K562 (cell line): ENCODE results near the gene CPSF2. TPM values are rescaled to one million over a fixed set of nuclear protein-coding genes. Genes with fewer than 3 reads are reported as not detected.

Source experiments
- CEBPB ChIP-seq: fragments of 450-650 bp; IDR thresholded peaks from 2 replicates; pipeline ENCODE4 v1.6.1; 2016; ENCODE audit warnings: missing genetic modification characterization, missing compliant biosample characterization
- EP300 ChIP-seq: IDR thresholded peaks from 2 replicates; pipeline ENCODE4 v1.6.1; 2012; ENCODE audit warnings: low read length, improper control_type of control experiment
- FOXK1 ChIP-seq: sonication (generic); formaldehyde crosslinking; IDR thresholded peaks from 2 replicates; pipeline ENCODE4 v1.8.0; 2022; ENCODE audit warnings: missing genetic modification reagents, mild to moderate bottlenecking, borderline replicate concordance
- HDAC1 ChIP-seq, 2 experiments: fragments of 450-650 bp; IDR thresholded peaks; 2 replicates each; pipeline ENCODE4 v1.6.1; 2016 to 2017; ENCODE audit warnings: inconsistent platforms in 1 of 2, mild to moderate bottlenecking in 1 of 2, moderate library complexity in 1 of 2
- MTA3 ChIP-seq: fragments of 450-650 bp; formaldehyde crosslinking; IDR thresholded peaks from 2 replicates; pipeline ENCODE4 v1.6.1; 2017; ENCODE audit warnings: mild to moderate bottlenecking, borderline replicate concordance
- MXI1 ChIP-seq: IDR thresholded peaks from 2 replicates; pipeline ENCODE4 v1.6.1; 2011; ENCODE audit warnings: low read depth, mild to moderate bottlenecking, improper control_type of control experiment, low read length
- PHF8 ChIP-seq: fragments of 200-600 bp; sonication (generic); IDR thresholded peaks from 2 replicates; pipeline ENCODE4 v1.6.1; 2012; ENCODE audit warnings: mixed run types, mild to moderate bottlenecking, inconsistent platforms, low read length, moderate library complexity, borderline replicate concordance
- TAF15 ChIP-seq: fragments of 200-400 bp; formaldehyde crosslinking; IDR thresholded peaks from 2 replicates; pipeline ENCODE4 v1.6.1; 2017; ENCODE audit warnings: mild to moderate bottlenecking, low read depth, low read length, moderate library complexity
- ZNF274 ChIP-seq: IDR thresholded peaks from 2 replicates; pipeline ENCODE4 v1.6.1; 2011; ENCODE audit warnings: low read depth, mild to moderate bottlenecking, low read length, moderate library complexity, borderline replicate concordance
- ZNF583 ChIP-seq: fragments of 250-450 bp; sonication (Bioruptor Pico); IDR thresholded peaks from 2 replicates; pipeline ENCODE4 v1.4.0; 2020
- polyA plus RNA-seq, 8 experiments: library from polyadenylated mRNA; depleted of rRNA in 4 of 8; stranded (reverse) in 5 of 8; unstranded in 3 of 8; fragments of >200 nt; fragmentation: Nextera tagmentation in 2 of 8; fragmentation: Illumina TruSeq in 1 of 8; extraction: Ambion mirVana in 2 of 8; extraction: Trizol in 1 of 8; gene quantifications; 2 replicates each; pipeline versions ENCODE4 v1.2.1 to v1.2.3, GENCODE V29; 2011 to 2014; ENCODE audit warnings: inconsistent platforms in 1 of 8, missing spikeins in 1 of 8
- total RNA-seq, 7 experiments: library from RNA; depleted of rRNA in 6 of 7; stranded (reverse); fragments of >200 nt in 6 of 7; fragmentation: Illumina TruSeq in 2 of 7; extraction: Trizol in 2 of 7; gene quantifications; 2 replicates each; pipeline versions ENCODE4 v1.2.1 to v1.2.3, GENCODE V29; 2011 to 2021; ENCODE audit warnings: low replicate concordance in 1 of 7
- TF ChIP-seq, protein P1 (sequence below): fragments of 450-650 bp; IDR thresholded peaks from 2 replicates; pipeline ENCODE4 v1.6.1; 2017; ENCODE audit warnings: mild to moderate bottlenecking, moderate library complexity
- TF ChIP-seq, protein P2 (sequence below): fragments of 450-650 bp; IDR thresholded peaks from one replicate; pipeline ENCODE4 v1.6.1; 2018; ENCODE audit warnings: mild to moderate bottlenecking, moderate library complexity; ENCODE audit not compliant: partially characterized antibody
- TF ChIP-seq, protein P3 (sequence below): sonication (generic); formaldehyde crosslinking; IDR thresholded peaks from 2 replicates; pipeline ENCODE4 v1.8.1; 2023; ENCODE audit warnings: mild to moderate bottlenecking, missing genetic modification reagents

CPSF2 gene
- total and polyA plus RNA-seq, 9 of the 15 experiments (the other 6 are each of a cell fraction or from before 2014, with no cell fraction given): 20.8 to 71.3 (median 49.0) TPM

DNA sequence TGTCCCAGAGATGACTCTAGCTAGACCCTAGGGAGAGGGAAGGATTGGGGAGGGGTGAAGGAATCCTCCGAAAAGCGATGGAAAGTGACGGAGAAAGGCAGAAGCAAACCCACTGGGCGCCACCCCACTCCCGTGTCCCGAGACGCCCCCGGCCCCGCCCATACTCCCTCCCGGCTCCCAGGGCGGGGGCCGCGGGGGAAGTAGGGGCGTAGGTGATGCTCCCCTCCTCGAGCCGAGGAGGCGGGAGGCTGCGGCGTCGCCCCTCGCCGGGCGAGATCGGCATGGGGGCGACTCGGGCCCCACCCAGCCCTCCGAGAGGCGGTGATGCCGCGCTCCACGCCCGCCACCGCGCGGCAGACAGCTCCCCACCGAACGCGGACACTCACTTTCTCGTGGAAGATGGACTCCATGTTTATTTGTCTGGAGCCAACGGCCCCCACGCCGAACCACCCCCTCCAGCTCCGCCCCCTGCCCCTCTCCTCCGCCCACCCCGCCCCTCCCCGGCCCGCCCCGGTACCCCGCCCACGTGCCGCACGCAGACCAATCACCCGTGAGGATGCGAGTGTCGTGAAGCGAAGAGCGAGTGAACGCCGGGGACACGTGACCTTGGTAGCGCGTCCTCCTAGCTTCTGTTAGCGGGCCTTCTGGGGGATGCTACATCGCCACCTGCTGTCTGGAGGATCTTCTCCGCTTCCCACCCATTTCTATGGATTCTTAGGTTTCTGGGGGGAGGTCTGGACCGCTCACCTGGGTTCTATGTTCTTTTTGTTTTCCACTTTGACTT, 15.4 kb upstream of the CPSF2 start, which contains the start of gene ATXN3 (continued):
- TF ChIP-seq, protein P1, sequence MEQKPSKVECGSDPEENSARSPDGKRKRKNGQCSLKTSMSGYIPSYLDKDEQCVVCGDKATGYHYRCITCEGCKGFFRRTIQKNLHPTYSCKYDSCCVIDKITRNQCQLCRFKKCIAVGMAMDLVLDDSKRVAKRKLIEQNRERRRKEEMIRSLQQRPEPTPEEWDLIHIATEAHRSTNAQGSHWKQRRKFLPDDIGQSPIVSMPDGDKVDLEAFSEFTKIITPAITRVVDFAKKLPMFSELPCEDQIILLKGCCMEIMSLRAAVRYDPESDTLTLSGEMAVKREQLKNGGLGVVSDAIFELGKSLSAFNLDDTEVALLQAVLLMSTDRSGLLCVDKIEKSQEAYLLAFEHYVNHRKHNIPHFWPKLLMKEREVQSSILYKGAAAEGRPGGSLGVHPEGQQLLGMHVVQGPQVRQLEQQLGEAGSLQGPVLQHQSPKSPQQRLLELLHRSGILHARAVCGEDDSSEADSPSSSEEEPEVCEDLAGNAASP: peak; percentile 73
- TF ChIP-seq PHF8 (peak; percentile 80; the same call in 1 of the 2 replicates), EP300 (no peak; the same call in 1 of the 2 replicates), FOXK1 (CRISPR knock-in tag) (no peak), MXI1 (peak; percentile 45; the same call in 1 of the 2 replicates), ZNF274 (no peak), CEBPB (tag) (no peak), ZNF583 (no peak), MTA3 (peak; percentile 37; the same call in 1 of the 2 replicates), TAF15 (no peak), HDAC1 (IDR thresholded peaks at IDR 0.05) (peak in 1 of 2 experiments; percentile 79; a peak in 1 of 4 replicates)
- TF ChIP-seq, protein P2, sequence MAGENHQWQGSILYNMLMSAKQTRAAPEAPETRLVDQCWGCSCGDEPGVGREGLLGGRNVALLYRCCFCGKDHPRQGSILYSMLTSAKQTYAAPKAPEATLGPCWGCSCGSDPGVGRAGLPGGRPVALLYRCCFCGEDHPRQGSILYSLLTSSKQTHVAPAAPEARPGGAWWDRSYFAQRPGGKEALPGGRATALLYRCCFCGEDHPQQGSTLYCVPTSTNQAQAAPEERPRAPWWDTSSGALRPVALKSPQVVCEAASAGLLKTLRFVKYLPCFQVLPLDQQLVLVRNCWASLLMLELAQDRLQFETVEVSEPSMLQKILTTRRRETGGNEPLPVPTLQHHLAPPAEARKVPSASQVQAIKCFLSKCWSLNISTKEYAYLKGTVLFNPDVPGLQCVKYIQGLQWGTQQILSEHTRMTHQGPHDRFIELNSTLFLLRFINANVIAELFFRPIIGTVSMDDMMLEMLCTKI: no peak
- TF ChIP-seq, protein P3, sequence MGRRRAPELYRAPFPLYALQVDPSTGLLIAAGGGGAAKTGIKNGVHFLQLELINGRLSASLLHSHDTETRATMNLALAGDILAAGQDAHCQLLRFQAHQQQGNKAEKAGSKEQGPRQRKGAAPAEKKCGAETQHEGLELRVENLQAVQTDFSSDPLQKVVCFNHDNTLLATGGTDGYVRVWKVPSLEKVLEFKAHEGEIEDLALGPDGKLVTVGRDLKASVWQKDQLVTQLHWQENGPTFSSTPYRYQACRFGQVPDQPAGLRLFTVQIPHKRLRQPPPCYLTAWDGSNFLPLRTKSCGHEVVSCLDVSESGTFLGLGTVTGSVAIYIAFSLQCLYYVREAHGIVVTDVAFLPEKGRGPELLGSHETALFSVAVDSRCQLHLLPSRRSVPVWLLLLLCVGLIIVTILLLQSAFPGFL (CRISPR knock-in tag): no peak
